Loucy (cell line): ENCODE results near the gene PRICKLE2.

Source experiments
- H2AFZ ChIP-seq: fragments of 200-600 bp; sonication (generic); 2 replicates; pipeline ENCODE4 v1.6.0; 2016; ENCODE audit warnings: antibody characterized with exemption, mild to moderate bottlenecking, low read length, moderate library complexity
- H3F3A ChIP-seq: fragments of 200-600 bp; 2 replicates; pipeline ENCODE4 v1.6.0; 2016; ENCODE audit warnings: antibody characterized with exemption, low read depth, mild to moderate bottlenecking
- H3K27me3 ChIP-seq: fragments of 200-600 bp; sonication (generic); 2 replicates; pipeline ENCODE4 v1.6.1; 2014; ENCODE audit warnings: low read length, mild to moderate bottlenecking; ENCODE audit not compliant: insufficient read depth, poor library complexity, severe bottlenecking
- H3K36me3 ChIP-seq: fragments of 200-600 bp; sonication (generic); 2 replicates; pipeline ENCODE4 v1.6.1; 2016; ENCODE audit warnings: low read length; ENCODE audit not compliant: insufficient read depth
- H3K4me1 ChIP-seq: fragments of 200-600 bp; sonication (generic); 2 replicates; pipeline ENCODE4 v1.5.1; 2014; ENCODE audit warnings: low read length, mild to moderate bottlenecking; ENCODE audit not compliant: insufficient read depth, poor library complexity, severe bottlenecking
- H3K4me2 ChIP-seq: fragments of 200-600 bp; sonication (generic); 2 replicates; pipeline ENCODE4 v1.6.0; 2014; ENCODE audit warnings: antibody characterized with exemption, low read length, low read depth, mild to moderate bottlenecking; ENCODE audit not compliant: poor library complexity, severe bottlenecking
- H3K4me3 ChIP-seq: fragments of 200-600 bp; sonication (generic); 2 replicates; pipeline ENCODE4 v1.5.1; 2014; ENCODE audit warnings: low read length, mild to moderate bottlenecking, mixed read lengths; ENCODE audit not compliant: poor library complexity, severe bottlenecking
- H3K79me2 ChIP-seq: fragments of 200-600 bp; sonication (generic); 2 replicates; pipeline ENCODE4 v1.6.1; 2014; ENCODE audit warnings: low read length; ENCODE audit not compliant: insufficient read depth
- H3K9ac ChIP-seq: fragments of 200-600 bp; sonication (generic); 2 replicates; pipeline ENCODE4 v1.6.0; 2014; ENCODE audit warnings: mild to moderate bottlenecking, low read depth, low read length, moderate library complexity; ENCODE audit not compliant: poor library complexity, severe bottlenecking
- H3K9me2 ChIP-seq: fragments of 200-600 bp; sonication (generic); replicated peaks from 2 replicates; pipeline ENCODE4 v1.6.1; 2016; ENCODE audit warnings: low read depth, low read length, mixed read lengths
- H3K9me3 ChIP-seq: fragments of 200-600 bp; sonication (generic); 2 replicates; pipeline ENCODE4 v1.6.1; 2014; ENCODE audit warnings: mild to moderate bottlenecking, antibody characterized with exemption, low read length, low read depth; ENCODE audit not compliant: insufficient read depth
- H4K20me1 ChIP-seq: fragments of 200-600 bp; sonication (generic); 2 replicates; pipeline ENCODE4 v1.6.0; 2014; ENCODE audit warnings: antibody characterized with exemption, low read length, mild to moderate bottlenecking; ENCODE audit not compliant: insufficient read depth, poor library complexity, severe bottlenecking
- EZH2phosphoT487 ChIP-seq: fragments of 200-600 bp; IDR thresholded peaks from 2 replicates; pipeline ENCODE4 v1.6.1; 2018; ENCODE audit warnings: antibody characterized with exemption, mild to moderate bottlenecking, moderate library complexity, borderline replicate concordance
- TF ChIP-seq, protein P1 (sequence below): fragments of 200-600 bp; sonication (generic); conservative IDR thresholded peaks from 2 replicates; pipeline ENCODE4 v1.5.1; 2014; ENCODE audit warnings: mild to moderate bottlenecking, antibody characterized with exemption, low read length

PRICKLE2 gene

DNA sequence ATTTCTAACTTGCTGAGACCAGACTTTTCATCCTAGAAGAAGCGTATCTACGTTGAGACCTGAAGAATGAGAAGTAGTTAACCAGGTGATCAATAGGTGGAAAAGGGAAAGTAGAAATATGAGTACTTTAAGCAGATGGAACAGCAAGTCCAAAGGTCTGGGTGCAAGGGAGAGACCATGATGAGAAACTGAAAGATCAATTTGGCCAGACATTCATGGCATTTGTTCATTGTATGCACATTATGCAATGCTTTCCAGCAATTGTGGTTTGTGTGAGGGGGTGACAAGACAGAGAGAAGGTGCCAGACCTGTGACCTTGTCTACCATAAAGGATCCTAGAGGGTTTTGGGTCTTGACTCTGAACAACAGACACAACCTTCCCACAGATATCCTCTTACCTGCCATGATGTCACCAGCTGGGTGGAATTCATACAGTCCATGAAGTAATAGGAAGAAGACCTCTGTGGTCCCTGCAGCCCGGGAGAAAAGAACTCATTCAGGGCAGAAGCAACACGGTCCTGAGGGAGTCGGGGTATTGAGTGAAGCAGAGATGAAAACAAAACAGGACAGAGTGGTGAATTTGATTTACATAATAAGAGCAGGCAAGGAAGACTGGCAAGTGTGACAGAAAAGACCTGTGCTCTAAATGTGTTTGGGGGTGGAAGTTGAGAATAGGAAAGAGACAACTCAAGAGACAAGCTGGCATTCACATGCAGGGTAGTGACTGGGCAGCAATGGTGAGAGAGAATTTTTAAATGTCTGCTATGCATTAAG is 138.6 kb downstream of the PRICKLE2 start:
- TF ChIP-seq, protein P1, sequence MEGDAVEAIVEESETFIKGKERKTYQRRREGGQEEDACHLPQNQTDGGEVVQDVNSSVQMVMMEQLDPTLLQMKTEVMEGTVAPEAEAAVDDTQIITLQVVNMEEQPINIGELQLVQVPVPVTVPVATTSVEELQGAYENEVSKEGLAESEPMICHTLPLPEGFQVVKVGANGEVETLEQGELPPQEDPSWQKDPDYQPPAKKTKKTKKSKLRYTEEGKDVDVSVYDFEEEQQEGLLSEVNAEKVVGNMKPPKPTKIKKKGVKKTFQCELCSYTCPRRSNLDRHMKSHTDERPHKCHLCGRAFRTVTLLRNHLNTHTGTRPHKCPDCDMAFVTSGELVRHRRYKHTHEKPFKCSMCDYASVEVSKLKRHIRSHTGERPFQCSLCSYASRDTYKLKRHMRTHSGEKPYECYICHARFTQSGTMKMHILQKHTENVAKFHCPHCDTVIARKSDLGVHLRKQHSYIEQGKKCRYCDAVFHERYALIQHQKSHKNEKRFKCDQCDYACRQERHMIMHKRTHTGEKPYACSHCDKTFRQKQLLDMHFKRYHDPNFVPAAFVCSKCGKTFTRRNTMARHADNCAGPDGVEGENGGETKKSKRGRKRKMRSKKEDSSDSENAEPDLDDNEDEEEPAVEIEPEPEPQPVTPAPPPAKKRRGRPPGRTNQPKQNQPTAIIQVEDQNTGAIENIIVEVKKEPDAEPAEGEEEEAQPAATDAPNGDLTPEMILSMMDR, result no peak
- no peak for TF ChIP-seq EZH2phosphoT487
- no peaks in the 10 kb centered on the region for H3K4me1 ChIP-seq
- H3K4me3 ChIP-seq, result no peak overlapping the region
- H3K4me2 ChIP-seq, result no peak overlapping the region
- no peak overlapping the region for H2AFZ ChIP-seq
- no peaks in the 10 kb centered on the region for H3K79me2 ChIP-seq
- no peaks in the 10 kb centered on the region for H3F3A ChIP-seq
- H4K20me1 ChIP-seq, result no peaks in the 10 kb centered on the region
- no peaks in the 10 kb centered on the region for H3K36me3 ChIP-seq
- H3K27me3 ChIP-seq, result no peaks in the 10 kb centered on the region
- no peaks in the 10 kb centered on the region for H3K9me3 ChIP-seq
- no peak overlapping the region for H3K9ac ChIP-seq
- no peaks in the 10 kb centered on the region for H3K9me2 ChIP-seq

DNA sequence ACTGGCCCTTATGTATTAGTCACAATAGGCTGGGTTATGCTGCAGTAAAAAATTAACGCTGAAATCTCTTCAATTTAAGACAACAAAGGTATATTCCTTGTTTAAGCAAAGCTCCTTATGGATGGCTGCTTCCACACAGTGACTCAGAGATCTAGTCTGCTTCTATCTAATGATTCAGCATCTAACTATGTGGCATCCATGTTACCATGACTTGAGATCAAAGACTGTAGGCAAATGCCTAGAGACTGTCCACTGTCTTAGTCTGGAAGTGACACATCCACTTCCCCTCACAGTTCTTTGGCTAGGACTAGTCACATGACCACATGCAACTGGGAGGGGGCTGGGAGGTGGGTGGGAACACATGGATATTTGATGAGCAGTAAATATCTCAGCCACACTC is 140.6 kb downstream of the PRICKLE2 start:
- Histone ChIP-seq H3K4me1 (no peaks in the 10 kb centered on the region), H3K9me3 (no peaks in the 10 kb centered on the region), H3K4me3 (no peak overlapping the region), H3K27me3 (no peaks in the 10 kb centered on the region), H3K9ac (no peak overlapping the region), H3K9me2 (no peaks in the 10 kb centered on the region), H3F3A (no peaks in the 10 kb centered on the region), H2AFZ (no peak overlapping the region), H3K36me3 (no peaks in the 10 kb centered on the region), H3K79me2 (no peaks in the 10 kb centered on the region), H4K20me1 (no peaks in the 10 kb centered on the region), H3K4me2 (no peak overlapping the region)
- TF ChIP-seq EZH2phosphoT487, result no peak
- TF ChIP-seq, protein P1, result no peak

DNA sequence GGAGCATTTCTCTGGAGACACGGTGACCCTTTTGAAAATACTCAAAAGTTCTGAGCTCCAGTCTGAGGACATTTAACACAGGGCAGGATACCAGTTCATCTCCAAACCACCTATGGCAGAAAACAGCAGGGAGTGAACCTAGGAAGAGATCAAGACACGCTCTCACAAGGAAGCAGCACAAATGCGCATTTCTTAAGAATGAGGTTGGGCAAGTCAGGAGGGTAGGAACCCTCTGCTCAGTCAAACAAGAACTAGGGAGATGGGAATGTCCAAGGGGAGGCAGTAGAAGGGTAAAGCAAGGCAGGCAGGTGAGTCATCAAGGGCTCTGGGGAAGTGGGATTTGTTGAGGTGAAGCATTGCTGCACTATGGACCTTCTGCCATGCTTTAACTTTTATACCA is 141.7 kb downstream of the PRICKLE2 start:
- Histone ChIP-seq H3K4me1 (no peaks in the 10 kb centered on the region), H4K20me1 (no peaks in the 10 kb centered on the region), H3K79me2 (no peaks in the 10 kb centered on the region), H3K9me2 (no peaks in the 10 kb centered on the region), H3K4me3 (no peak overlapping the region), H3K27me3 (no peaks in the 10 kb centered on the region), H3K9ac (no peak overlapping the region), H3K36me3 (no peaks in the 10 kb centered on the region), H3K9me3 (no peaks in the 10 kb centered on the region), H2AFZ (no peak overlapping the region), H3K4me2 (no peak overlapping the region), H3F3A (no peaks in the 10 kb centered on the region)
- no peak for TF ChIP-seq EZH2phosphoT487
- TF ChIP-seq, protein P1, result no peak
